ENCODE results near the gene MCEE. TPM values are rescaled to one million over a fixed set of nuclear protein-coding genes. Genes with fewer than 3 reads are reported as not detected.
A peak's percentile ranks its signal among the peaks of the same experiment; 100 is the strongest.
"Not testable (repeated sequence)": the region's sequence is repeated elsewhere in the genome, so short reads cannot be mapped to it uniquely, and the experiment has no call there.

The MCEE gene
- total RNA-seq, 3 donors from 2014 or later = 18.2 to 22.8 (median 19.1) TPM

GRCh38 chr2:71089475-71089874, 40.6 kb downstream of the MCEE start:
- DNase-seq; ATAC-seq; H3K4me1 ChIP-seq (ENCODE audit: low read depth); H3K36me3 ChIP-seq (ENCODE audit: low read depth); H3K4me3 ChIP-seq; H3K9me3 ChIP-seq; intact Hi-C loops (cut with DNase I, micrococcal nuclease): not testable (repeated sequence)

- H3K36me3 ChIP-seq (ENCODE audit: low read depth); H3K4me3 ChIP-seq; H3K4me1 ChIP-seq (ENCODE audit: low read depth); DNase-seq; intact Hi-C loops (cut with DNase I, micrococcal nuclease); H3K9me3 ChIP-seq: not testable (repeated sequence)
- ATAC-seq = peak; percentile 78
Observed at GRCh38 chr2:71085325-71086003, 44.6 kb downstream of the MCEE start.

- intact Hi-C loops (cut with DNase I, micrococcal nuclease); H3K4me1 ChIP-seq (ENCODE audit: low read depth); H3K4me3 ChIP-seq; H3K9me3 ChIP-seq; ATAC-seq; H3K36me3 ChIP-seq (ENCODE audit: low read depth); DNase-seq: not testable (repeated sequence)
Observed at GRCh38 chr2:71083752-71084312, 46.2 kb downstream of the MCEE start.

GRCh38 chr2:71083297-71083696, 46.7 kb downstream of the MCEE start:
- ATAC-seq; intact Hi-C loops (cut with DNase I, micrococcal nuclease); H3K4me3 ChIP-seq; H3K36me3 ChIP-seq (ENCODE audit: low read depth); H3K9me3 ChIP-seq; DNase-seq; H3K4me1 ChIP-seq (ENCODE audit: low read depth): not testable (repeated sequence)

GRCh38 chr2:71082402-71083252, 47.4 kb downstream of the MCEE start:
- intact Hi-C loops (cut with DNase I, micrococcal nuclease) = no loop called here

GRCh38 chr2:71078624-71079023, 51.4 kb downstream of the MCEE start:
- H3K4me1 ChIP-seq (ENCODE audit: low read depth) = no peaks in the 10 kb centered on the region
- no peak overlapping the region for H3K4me3 ChIP-seq
- ATAC-seq = no peak
- H3K9me3 ChIP-seq = no peaks in the 10 kb centered on the region
- no peak for TF ChIP-seq CTCF (IDR thresholded peaks at IDR 0.05)
- H3K36me3 ChIP-seq (ENCODE audit: low read depth) = peaks cover 11% of the 10 kb centered on the region
- intact Hi-C loops (cut with DNase I, micrococcal nuclease) = no loop called here
- DNase-seq = no peak

More at GRCh38 chr2:71082402-71083252, 47.4 kb downstream of the MCEE start:
- peaks cover 4% of the 10 kb centered on the region for H3K36me3 ChIP-seq (ENCODE audit: low read depth)
- no peaks in the 10 kb centered on the region for H3K4me1 ChIP-seq (ENCODE audit: low read depth)
- ATAC-seq (no peak), DNase-seq (no peak)
- H3K9me3 ChIP-seq = no peaks in the 10 kb centered on the region
- TF ChIP-seq CTCF (IDR thresholded peaks at IDR 0.05) = no peak
- no peak overlapping the region for H3K4me3 ChIP-seq

- DNase-seq (no peak), ATAC-seq (no peak)
- H3K4me1 ChIP-seq (ENCODE audit: low read depth) = peaks cover 18% of the 10 kb centered on the region
- intact Hi-C loops (cut with DNase I, micrococcal nuclease) = no loop called here
- H3K4me3 ChIP-seq = no peak overlapping the region
- H3K9me3 ChIP-seq = no peaks in the 10 kb centered on the region
- TF ChIP-seq CTCF (IDR thresholded peaks at IDR 0.05) = no peak
- peaks cover 11% of the 10 kb centered on the region for H3K36me3 ChIP-seq (ENCODE audit: low read depth)
Observed at GRCh38 chr2:71074893-71075395, 55.1 kb downstream of the MCEE start.

All from mucosa of descending colon (tissue), 3 donors.